HepG2 (cell line): Measurements from ENCODE around the gene ADAP2. TPM values are rescaled to one million over a fixed set of nuclear protein-coding genes. Genes with fewer than 3 reads are reported as not detected.

Source experiments
- NFYB ChIP-seq: sonication (generic); formaldehyde crosslinking; IDR thresholded peaks from 2 replicates; pipeline ENCODE4 v1.4.0; 2020; ENCODE audit warnings: missing genetic modification reagents
- RFXAP ChIP-seq: sonication (generic); formaldehyde crosslinking; IDR thresholded peaks from 2 replicates; pipeline ENCODE4 v1.4.0; 2020; ENCODE audit warnings: missing genetic modification reagents, borderline replicate concordance
- ZMYM3 ChIP-seq: sonication (generic); formaldehyde crosslinking; IDR thresholded peaks from 2 replicates; pipeline ENCODE4 v1.5.1; 2020; ENCODE audit warnings: mild to moderate bottlenecking, missing genetic modification reagents
- ZNF232 ChIP-seq: sonication (generic); formaldehyde crosslinking; IDR thresholded peaks from 2 replicates; pipeline ENCODE4 v1.4.0; 2020; ENCODE audit warnings: missing genetic modification reagents, borderline replicate concordance
- ZNF235 ChIP-seq: sonication (generic); formaldehyde crosslinking; IDR thresholded peaks from 2 replicates; pipeline ENCODE4 v1.8.1; 2023; ENCODE audit warnings: mild to moderate bottlenecking, missing genetic modification reagents, borderline replicate concordance
- ZNF3 ChIP-seq: IDR thresholded peaks from 2 replicates; pipeline ENCODE4 v1.7.0; 2017; ENCODE audit warnings: inconsistent platforms
- ZNF331 ChIP-seq: sonication (generic); formaldehyde crosslinking; IDR thresholded peaks from 2 replicates; pipeline ENCODE4 v1.4.0; 2020; ENCODE audit warnings: missing genetic modification reagents
- ZNF343 ChIP-seq: sonication (generic); formaldehyde crosslinking; IDR thresholded peaks from 2 replicates; pipeline ENCODE4 v1.4.0; 2020; ENCODE audit warnings: mild to moderate bottlenecking, missing genetic modification reagents
- polyA plus RNA-seq, 8 experiments: library from polyadenylated mRNA; depleted of rRNA in 3 of 8; stranded (reverse) in 7 of 8; unstranded in 1 of 8; fragments of >200 nt; fragmentation: Illumina TruSeq in 4 of 8; extraction: Trizol in 4 of 8; gene quantifications; 2 replicates each; pipeline versions ENCODE4 v1.2.1 to v1.2.3, GENCODE V29; 2011 to 2016; ENCODE audit warnings: low read depth in 4 of 8, missing spikeins in 1 of 8, mixed read lengths in 1 of 8; ENCODE audit not compliant: insufficient read depth in 1 of 8
- total RNA-seq, 5 experiments: library from RNA; depleted of rRNA; stranded (reverse); fragments of >200 nt; fragmentation: Illumina TruSeq; extraction: Trizol; gene quantifications; 2 replicates each; pipeline ENCODE4 v1.2.3, GENCODE V29; 2016; ENCODE audit warnings: low read depth in 1 of 5
- TF ChIP-seq, protein P1 (sequence below), 2 experiments: sonication (generic) in 1 of 2; formaldehyde crosslinking in 1 of 2; IDR thresholded peaks; 2 replicates each; pipeline versions ENCODE4 v1.6.1 to v1.9.0; 2014 to 2022; ENCODE audit warnings: antibody characterized with exemption in 1 of 2, borderline replicate concordance in 1 of 2, inconsistent platforms in 1 of 2, low read depth in 1 of 2, missing genetic modification reagents in 1 of 2
- TF ChIP-seq, protein P2 (sequence below): sonication (generic); formaldehyde crosslinking; IDR thresholded peaks from 2 replicates; pipeline ENCODE4 v1.5.0; 2020; ENCODE audit warnings: missing genetic modification reagents, mild to moderate bottlenecking, borderline replicate concordance
- TF ChIP-seq, protein P3 (sequence below): sonication (generic); formaldehyde crosslinking; IDR thresholded peaks from 2 replicates; pipeline ENCODE4; 2020; ENCODE audit warnings: missing genetic modification reagents, mild to moderate bottlenecking, borderline replicate concordance
- TF ChIP-seq, protein P4 (sequence below): sonication (generic); formaldehyde crosslinking; IDR thresholded peaks from 2 replicates; pipeline ENCODE4 v1.5.0; 2020; ENCODE audit warnings: mild to moderate bottlenecking, missing genetic modification reagents
- TF ChIP-seq, protein P5 (sequence below): sonication (generic); formaldehyde crosslinking; IDR thresholded peaks from 2 replicates; pipeline ENCODE4 v1.9.0; 2021; ENCODE audit warnings: missing genetic modification reagents, mild to moderate bottlenecking, borderline replicate concordance

The ADAP2 gene
- total and polyA plus RNA-seq, 2 of the 13 experiments (the other 11 are each of a cell fraction or from before 2014, with no cell fraction given) = 0.51 to 0.70 TPM

DNA sequence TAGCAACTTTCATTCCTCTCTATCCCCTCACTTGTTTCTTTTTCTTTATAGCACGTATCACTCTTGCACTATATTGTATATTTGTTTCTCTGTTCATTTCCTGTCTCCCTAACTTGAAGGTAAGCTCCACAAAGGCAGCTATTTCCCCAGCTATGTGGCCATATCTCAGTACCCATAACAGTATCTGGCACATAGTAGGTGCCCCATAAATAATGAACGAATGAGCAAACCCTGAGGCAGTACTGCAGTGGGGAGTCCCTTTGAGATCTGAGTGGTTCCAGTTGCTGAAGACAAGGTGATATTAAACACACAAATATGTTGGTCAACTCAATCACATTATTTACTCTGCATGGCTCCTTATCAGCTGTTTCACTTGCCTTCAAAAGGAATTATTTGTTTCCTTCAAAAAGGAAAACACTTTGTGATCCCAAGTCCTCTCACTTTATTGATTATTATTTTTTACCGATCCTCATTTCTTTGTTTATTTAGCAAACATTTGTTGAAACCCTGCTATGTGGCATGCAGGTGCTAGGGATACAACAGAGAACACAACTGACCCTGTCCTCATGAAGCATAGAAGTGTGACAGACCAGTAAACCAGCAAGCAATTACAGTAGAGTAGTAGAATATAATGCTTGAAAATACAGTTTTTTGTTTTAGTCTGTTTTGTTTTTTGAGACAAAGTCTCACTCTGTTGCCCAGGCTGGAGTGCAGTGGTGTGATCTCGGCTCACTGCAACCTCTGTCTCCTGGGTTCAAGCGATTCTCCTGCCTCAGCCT is 5.7 kb upstream of the ADAP2 start (continued):
- TF ChIP-seq, protein P1, sequence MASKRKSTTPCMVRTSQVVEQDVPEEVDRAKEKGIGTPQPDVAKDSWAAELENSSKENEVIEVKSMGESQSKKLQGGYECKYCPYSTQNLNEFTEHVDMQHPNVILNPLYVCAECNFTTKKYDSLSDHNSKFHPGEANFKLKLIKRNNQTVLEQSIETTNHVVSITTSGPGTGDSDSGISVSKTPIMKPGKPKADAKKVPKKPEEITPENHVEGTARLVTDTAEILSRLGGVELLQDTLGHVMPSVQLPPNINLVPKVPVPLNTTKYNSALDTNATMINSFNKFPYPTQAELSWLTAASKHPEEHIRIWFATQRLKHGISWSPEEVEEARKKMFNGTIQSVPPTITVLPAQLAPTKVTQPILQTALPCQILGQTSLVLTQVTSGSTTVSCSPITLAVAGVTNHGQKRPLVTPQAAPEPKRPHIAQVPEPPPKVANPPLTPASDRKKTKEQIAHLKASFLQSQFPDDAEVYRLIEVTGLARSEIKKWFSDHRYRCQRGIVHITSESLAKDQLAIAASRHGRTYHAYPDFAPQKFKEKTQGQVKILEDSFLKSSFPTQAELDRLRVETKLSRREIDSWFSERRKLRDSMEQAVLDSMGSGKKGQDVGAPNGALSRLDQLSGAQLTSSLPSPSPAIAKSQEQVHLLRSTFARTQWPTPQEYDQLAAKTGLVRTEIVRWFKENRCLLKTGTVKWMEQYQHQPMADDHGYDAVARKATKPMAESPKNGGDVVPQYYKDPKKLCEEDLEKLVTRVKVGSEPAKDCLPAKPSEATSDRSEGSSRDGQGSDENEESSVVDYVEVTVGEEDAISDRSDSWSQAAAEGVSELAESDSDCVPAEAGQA (IDR thresholded peaks at IDR 0.05; ENCODE audit: low read depth) = no peak
- TF ChIP-seq, protein P1 (CRISPR knock-in tag; IDR thresholded peaks at IDR 0.05; ENCODE audit: borderline replicate concordance) = no peak
- TF ChIP-seq, protein P2, sequence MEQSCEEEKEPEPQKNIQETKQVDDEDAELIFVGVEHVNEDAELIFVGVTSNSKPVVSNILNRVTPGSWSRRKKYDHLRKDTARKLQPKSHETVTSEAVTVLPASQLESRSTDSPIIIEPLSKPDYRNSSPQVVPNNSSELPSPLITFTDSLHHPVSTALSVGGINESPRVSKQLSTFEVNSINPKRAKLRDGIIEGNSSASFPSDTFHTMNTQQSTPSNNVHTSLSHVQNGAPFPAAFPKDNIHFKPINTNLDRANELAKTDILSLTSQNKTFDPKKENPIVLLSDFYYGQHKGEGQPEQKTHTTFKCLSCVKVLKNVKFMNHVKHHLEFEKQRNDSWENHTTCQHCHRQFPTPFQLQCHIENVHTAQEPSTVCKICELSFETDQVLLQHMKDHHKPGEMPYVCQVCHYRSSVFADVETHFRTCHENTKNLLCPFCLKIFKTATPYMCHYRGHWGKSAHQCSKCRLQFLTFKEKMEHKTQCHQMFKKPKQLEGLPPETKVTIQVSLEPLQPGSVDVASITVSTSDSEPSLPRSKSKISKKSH = no peak
- TF ChIP-seq ZNF343 = no peak
- TF ChIP-seq RFXAP (CRISPR knock-in tag) = no peak
- TF ChIP-seq NFYB (CRISPR knock-in tag) = no peak
- no peak for TF ChIP-seq ZNF232
- TF ChIP-seq, protein P3, sequence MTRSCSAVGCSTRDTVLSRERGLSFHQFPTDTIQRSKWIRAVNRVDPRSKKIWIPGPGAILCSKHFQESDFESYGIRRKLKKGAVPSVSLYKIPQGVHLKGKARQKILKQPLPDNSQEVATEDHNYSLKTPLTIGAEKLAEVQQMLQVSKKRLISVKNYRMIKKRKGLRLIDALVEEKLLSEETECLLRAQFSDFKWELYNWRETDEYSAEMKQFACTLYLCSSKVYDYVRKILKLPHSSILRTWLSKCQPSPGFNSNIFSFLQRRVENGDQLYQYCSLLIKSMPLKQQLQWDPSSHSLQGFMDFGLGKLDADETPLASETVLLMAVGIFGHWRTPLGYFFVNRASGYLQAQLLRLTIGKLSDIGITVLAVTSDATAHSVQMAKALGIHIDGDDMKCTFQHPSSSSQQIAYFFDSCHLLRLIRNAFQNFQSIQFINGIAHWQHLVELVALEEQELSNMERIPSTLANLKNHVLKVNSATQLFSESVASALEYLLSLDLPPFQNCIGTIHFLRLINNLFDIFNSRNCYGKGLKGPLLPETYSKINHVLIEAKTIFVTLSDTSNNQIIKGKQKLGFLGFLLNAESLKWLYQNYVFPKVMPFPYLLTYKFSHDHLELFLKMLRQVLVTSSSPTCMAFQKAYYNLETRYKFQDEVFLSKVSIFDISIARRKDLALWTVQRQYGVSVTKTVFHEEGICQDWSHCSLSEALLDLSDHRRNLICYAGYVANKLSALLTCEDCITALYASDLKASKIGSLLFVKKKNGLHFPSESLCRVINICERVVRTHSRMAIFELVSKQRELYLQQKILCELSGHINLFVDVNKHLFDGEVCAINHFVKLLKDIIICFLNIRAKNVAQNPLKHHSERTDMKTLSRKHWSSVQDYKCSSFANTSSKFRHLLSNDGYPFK (CRISPR knock-in tag) = no peak
- TF ChIP-seq ZNF3 (CRISPR knock-in tag) = no peak
- TF ChIP-seq ZMYM3 (CRISPR knock-in tag) = no peak
- no peak for TF ChIP-seq ZNF235
- no peak for TF ChIP-seq ZNF331 (CRISPR knock-in tag)
- TF ChIP-seq, protein P4, sequence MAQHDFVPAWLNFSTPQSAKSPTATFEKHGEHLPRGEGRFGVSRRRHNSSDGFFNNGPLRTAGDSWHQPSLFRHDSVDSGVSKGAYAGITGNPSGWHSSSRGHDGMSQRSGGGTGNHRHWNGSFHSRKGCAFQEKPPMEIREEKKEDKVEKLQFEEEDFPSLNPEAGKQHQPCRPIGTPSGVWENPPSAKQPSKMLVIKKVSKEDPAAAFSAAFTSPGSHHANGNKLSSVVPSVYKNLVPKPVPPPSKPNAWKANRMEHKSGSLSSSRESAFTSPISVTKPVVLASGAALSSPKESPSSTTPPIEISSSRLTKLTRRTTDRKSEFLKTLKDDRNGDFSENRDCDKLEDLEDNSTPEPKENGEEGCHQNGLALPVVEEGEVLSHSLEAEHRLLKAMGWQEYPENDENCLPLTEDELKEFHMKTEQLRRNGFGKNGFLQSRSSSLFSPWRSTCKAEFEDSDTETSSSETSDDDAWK (CRISPR knock-in tag) = no peak
- TF ChIP-seq, protein P5, sequence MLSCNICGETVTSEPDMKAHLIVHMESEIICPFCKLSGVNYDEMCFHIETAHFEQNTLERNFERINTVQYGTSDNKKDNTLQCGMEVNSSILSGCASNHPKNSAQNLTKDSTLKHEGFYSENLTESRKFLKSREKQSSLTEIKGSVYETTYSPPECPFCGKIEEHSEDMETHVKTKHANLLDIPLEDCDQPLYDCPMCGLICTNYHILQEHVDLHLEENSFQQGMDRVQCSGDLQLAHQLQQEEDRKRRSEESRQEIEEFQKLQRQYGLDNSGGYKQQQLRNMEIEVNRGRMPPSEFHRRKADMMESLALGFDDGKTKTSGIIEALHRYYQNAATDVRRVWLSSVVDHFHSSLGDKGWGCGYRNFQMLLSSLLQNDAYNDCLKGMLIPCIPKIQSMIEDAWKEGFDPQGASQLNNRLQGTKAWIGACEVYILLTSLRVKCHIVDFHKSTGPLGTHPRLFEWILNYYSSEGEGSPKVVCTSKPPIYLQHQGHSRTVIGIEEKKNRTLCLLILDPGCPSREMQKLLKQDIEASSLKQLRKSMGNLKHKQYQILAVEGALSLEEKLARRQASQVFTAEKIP = no peak
